Hepatocyte (in vitro differentiated cells): Measurements from ENCODE around the gene PHOSPHO2.

Experiments
- EZH2 ChIP-seq: fragments of 200-600 bp; sonication (generic); IDR thresholded peaks from 2 replicates; pipeline ENCODE4 v1.6.1; 2016; ENCODE audit warnings: antibody characterized with exemption, mild to moderate bottlenecking, borderline replicate concordance
- TF ChIP-seq, protein P1 (sequence below): fragments of 200-600 bp; sonication (generic); IDR thresholded peaks from 2 replicates; pipeline ENCODE4 v1.5.1; 2016; ENCODE audit warnings: antibody characterized with exemption, mild to moderate bottlenecking; ENCODE audit not compliant: poor library complexity

DNA sequence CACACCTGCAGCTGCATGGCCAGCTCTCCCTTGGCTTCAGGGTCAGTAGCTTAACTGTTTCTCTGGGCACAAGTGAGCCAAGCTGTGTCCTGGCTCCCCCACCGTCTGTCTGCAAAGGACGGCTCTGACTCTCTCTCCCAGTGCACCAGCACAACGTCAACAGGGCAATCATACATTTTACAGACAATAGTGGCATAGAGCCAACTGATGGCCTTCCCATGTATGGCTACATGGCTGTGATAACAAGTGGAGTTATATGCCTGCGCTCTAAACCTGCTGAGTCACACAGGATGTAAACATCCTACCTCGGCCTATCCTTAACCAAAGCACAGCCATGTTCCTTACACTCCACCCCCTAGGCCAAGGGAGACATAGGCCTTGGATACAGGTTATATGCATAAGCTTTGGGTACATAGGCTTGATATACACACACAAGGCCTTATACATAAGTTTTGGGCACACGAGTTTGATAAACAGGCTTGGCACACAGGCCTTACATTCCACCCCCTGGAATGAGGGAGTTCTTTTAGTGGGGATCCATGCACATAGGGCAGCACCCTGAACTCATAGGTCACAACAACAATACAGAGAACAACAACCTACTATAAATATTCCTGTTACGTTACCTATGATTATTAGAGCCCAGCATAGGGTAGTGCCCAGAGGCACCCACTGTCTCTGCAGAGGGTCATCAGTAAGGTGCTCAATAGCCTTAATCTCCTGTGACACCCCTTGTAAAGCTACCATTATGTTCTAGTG lies 17.7 kb downstream of the PHOSPHO2 start:
- TF ChIP-seq EZH2 = no peak
- TF ChIP-seq, protein P1, sequence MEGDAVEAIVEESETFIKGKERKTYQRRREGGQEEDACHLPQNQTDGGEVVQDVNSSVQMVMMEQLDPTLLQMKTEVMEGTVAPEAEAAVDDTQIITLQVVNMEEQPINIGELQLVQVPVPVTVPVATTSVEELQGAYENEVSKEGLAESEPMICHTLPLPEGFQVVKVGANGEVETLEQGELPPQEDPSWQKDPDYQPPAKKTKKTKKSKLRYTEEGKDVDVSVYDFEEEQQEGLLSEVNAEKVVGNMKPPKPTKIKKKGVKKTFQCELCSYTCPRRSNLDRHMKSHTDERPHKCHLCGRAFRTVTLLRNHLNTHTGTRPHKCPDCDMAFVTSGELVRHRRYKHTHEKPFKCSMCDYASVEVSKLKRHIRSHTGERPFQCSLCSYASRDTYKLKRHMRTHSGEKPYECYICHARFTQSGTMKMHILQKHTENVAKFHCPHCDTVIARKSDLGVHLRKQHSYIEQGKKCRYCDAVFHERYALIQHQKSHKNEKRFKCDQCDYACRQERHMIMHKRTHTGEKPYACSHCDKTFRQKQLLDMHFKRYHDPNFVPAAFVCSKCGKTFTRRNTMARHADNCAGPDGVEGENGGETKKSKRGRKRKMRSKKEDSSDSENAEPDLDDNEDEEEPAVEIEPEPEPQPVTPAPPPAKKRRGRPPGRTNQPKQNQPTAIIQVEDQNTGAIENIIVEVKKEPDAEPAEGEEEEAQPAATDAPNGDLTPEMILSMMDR = no peak
